Memory B cell (primary cell): Measurements from ENCODE around the gene AKNA.

ENCODE experiments used
- ATAC-seq: fragments of 150-1000 bp; cut with Tn5 transposase; 2 replicates; pipeline ENCODE4 v1.10.0; 2021; ENCODE audit warnings: low read depth, mild to moderate bottlenecking, moderate library complexity
- DNase-seq, 2 donors: peaks; one replicate each; pipeline ENCODE4 v3.0.0; 2022; ENCODE audit warnings: low spot score in 2 of 2
- H3K27ac Mint-ChIP-seq: one replicate; pipeline ENCODE4 v1.8.0; 2022; ENCODE audit warnings: mild to moderate bottlenecking, moderate library complexity, mixed read lengths
- H3K27me3 Mint-ChIP-seq: one replicate; pipeline ENCODE4 v1.8.0; 2022; ENCODE audit warnings: mixed read lengths
- H3K36me3 Mint-ChIP-seq: one replicate; pipeline ENCODE4 v1.8.0; 2022; ENCODE audit warnings: mild to moderate bottlenecking, mixed read lengths
- H3K4me1 Mint-ChIP-seq: one replicate; pipeline ENCODE4 v1.8.0; 2022; ENCODE audit warnings: mixed read lengths
- H3K4me3 Mint-ChIP-seq: one replicate; pipeline ENCODE4 v1.8.0; 2022; ENCODE audit warnings: mild to moderate bottlenecking, moderate library complexity, mixed read lengths
- H3K9me3 Mint-ChIP-seq: one replicate; pipeline ENCODE4 v1.8.0; 2022; ENCODE audit warnings: mixed read lengths

The AKNA gene

DNA sequence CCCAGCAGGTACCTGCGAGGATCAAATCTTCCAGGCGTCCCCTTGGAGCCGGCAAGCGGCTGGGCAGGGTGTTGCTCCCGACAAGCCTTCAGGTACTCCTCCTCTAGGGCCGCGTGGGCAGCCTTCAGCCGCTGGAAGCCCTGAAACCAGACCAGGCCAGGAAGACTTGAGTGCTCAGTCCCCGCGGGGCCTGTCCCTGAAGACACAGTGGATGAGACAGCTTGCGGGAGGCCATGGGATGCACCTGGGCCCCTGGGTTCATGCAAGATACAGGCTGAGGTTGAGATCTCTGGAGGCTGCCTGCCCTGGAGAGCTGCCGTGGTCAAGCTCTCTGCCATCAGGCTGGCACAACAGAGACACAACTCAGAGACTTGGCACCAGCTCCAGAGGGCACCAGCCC, 25.4 kb downstream of the AKNA start:
- DNase-seq (no peak), ATAC-seq (no peak)
- Mint-ChIP-seq H3K27me3 (no peaks in the 10 kb centered on the region), H3K4me1 (peaks cover 41% of the 10 kb centered on the region), H3K36me3 (peaks cover 51% of the 10 kb centered on the region), H3K4me3 (no peak overlapping the region), H3K9me3 (no peaks in the 10 kb centered on the region), H3K27ac (peak overlapping the region; percentile 90)

DNA sequence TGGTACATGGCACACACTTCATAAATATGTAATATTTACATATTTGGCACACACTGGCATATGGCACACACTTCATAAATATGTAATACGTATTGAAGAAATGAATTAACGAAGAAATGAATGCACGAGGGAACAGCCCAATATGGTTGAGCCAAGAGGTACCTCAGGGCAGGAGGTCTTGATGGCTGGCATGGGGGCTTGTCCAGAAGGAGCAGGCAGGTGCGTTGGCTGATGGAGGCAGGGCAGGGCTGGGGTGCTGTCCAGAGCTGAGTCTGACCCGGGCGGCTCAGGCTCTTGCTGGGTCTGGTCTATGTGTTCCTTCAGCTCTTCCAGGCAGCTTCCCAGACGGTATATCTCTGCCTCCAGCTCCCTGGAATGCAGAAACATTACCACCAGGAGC, 26.2 kb downstream of the AKNA start:
- H3K4me1 Mint-ChIP-seq, result peaks cover 35% of the 10 kb centered on the region

DNA sequence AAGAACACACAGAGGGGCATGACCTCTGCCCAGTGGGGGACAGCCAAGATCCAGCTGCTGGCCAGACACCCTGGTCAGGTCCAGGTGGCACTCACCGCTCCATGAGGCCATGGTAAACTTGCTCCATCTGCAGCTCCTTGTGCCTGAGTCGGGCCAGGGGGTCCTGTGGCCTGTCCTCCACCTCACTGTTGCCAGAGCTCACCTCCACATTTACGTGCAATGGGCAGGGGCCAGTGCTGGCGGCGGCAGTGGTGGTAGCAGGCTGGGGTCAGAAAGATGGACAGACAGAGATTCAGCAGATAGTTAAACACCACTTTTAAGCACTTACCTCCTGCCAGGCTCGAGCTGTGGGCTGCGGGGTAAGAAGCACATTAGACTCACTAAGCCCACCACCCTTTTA, 28.0 kb downstream of the AKNA start:
- Mint-ChIP-seq H3K4me1 (peaks cover 29% of the 10 kb centered on the region), H3K27me3 (no peaks in the 10 kb centered on the region), H3K27ac (peak overlapping the region; percentile 90), H3K9me3 (no peaks in the 10 kb centered on the region), H3K36me3 (peaks cover 54% of the 10 kb centered on the region), H3K4me3 (no peak overlapping the region)
- ATAC-seq (no peak), DNase-seq (no peak)

More for the DNA sequence above, 26.2 kb downstream of the AKNA start:
- peak overlapping the region; percentile 90 for H3K27ac Mint-ChIP-seq
- ATAC-seq (no peak), DNase-seq (no peak)
- no peaks in the 10 kb centered on the region for H3K27me3 Mint-ChIP-seq
- no peaks in the 10 kb centered on the region for H3K9me3 Mint-ChIP-seq
- peaks cover 57% of the 10 kb centered on the region for H3K36me3 Mint-ChIP-seq
- no peak overlapping the region for H3K4me3 Mint-ChIP-seq

DNA sequence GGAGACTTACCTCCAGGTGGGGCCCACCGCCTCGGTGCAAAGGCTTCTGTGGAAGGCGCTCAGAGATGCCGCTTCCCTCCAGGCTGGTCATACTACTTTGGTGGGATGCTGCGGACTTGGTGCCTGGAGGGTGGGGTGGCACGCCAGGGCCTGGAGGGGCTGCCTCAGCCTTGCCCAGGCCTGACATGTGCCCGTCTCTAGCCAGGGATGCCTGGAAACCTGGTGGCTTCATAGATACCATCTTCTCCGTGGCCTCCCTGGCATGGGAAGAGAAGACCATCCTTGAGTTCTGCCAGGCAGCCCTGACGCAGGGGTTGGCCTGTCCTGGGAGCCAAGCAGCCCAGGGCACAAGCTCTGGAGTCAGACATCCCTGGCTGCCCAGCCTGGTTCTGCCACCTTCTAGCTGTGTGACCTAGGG, 29.9 kb downstream of the AKNA start:
- Mint-ChIP-seq H3K9me3 (no peaks in the 10 kb centered on the region), H3K4me1 (peaks cover 13% of the 10 kb centered on the region), H3K36me3 (peaks cover 38% of the 10 kb centered on the region), H3K27me3 (no peaks in the 10 kb centered on the region), H3K4me3 (no peak overlapping the region), H3K27ac (peak overlapping the region; percentile 17)
- no peak for DNase-seq
- ATAC-seq, result no peak

DNA sequence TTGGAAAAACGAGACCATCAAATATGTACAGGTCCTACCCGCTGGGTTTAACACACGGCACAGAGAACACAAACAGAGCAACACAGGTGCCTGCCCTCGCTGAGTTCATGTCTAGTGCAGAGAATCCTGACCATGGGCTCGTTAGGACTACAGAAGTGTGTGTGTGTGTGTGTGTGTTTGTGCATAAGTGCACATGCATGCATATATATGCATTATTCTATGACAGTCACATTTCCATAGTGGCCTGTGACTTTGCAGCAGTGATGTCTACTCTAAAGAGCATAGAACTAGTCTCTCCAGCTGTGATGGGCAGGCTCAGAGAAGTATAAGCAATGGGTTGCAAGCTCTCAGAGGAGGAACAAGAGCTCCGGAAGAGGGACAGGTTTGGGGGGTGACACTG, 30.4 kb downstream of the AKNA start:
- DNase-seq (no peak), ATAC-seq (no peak)
- H3K36me3 Mint-ChIP-seq, result peaks cover 39% of the 10 kb centered on the region
- H3K27ac Mint-ChIP-seq, result peak overlapping the region; percentile 89
- H3K9me3 Mint-ChIP-seq, result no peaks in the 10 kb centered on the region
- H3K4me1 Mint-ChIP-seq, result peaks cover 13% of the 10 kb centered on the region
- H3K27me3 Mint-ChIP-seq, result no peaks in the 10 kb centered on the region
- H3K4me3 Mint-ChIP-seq, result no peak overlapping the region

DNA sequence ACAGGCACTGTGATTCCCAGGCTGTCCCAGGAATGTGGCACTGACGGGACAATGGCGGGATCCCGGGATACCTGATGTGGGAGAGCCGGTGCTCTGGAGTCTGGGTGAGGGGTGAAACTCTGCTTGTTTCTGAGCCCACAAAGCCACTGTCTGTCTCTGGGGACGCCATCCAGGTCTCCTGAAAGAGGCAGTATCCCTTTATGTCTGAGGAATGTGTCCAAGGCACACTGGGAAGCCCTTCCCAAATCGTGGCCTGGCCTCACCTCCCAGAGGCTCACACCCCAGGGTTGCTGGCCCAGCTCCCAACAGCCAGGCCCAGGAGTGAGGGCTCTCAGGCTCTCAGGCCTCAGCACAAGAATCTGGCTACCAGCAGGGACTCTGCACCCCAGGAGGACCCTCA, 31.0 kb downstream of the AKNA start:
- no peaks in the 10 kb centered on the region for H3K9me3 Mint-ChIP-seq
- no peaks in the 10 kb centered on the region for H3K27me3 Mint-ChIP-seq
- peaks cover 40% of the 10 kb centered on the region for H3K36me3 Mint-ChIP-seq
- DNase-seq (no peak), ATAC-seq (no peak)
- H3K4me1 Mint-ChIP-seq, result peaks cover 15% of the 10 kb centered on the region
- no peak overlapping the region for H3K4me3 Mint-ChIP-seq
- peak overlapping the region; percentile 85 for H3K27ac Mint-ChIP-seq

DNA sequence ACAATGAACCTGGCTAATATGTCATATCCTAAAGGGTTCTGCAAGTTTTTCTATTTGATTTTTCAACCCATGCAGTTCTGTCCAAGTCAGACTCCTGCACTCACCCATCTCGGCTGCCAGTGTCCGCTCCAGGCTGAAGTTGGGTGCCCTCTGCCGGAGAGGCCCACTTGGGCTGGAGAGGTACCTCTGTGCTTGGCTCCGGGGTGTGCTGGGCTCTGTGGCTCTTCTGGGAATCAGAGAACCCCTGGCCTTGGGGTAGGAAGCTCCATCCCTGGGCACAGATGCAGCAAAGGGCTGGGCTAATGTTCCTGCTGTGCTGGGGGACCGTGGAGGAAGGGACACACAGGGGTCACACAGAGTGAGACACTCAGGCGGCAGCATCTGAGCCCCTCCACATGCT, 32.0 kb downstream of the AKNA start:
- ATAC-seq (no peak), DNase-seq (no peak)
- Mint-ChIP-seq H3K9me3 (no peaks in the 10 kb centered on the region), H3K27me3 (no peaks in the 10 kb centered on the region), H3K27ac (no peak overlapping the region), H3K4me1 (peaks cover 15% of the 10 kb centered on the region), H3K36me3 (peaks cover 33% of the 10 kb centered on the region), H3K4me3 (no peak overlapping the region)

DNA sequence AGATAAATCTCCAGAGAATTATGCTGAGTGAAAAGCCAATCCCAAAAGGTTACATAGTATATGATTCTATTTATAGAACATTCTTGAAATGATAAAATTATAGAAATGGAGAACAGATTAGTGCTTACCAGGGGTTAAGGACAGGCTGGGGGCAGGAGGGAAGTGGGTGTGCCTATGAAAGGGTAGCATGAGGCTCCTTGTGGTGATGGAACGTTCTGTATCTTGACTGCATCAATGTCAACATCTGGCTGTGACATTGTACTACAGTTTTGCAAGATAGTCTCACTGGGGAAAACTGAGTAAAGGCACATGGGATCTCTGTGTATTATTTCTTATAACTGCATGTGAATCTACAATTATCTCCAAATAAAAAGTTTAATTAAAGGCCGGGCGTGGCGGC, 35.9 kb downstream of the AKNA start:
- peaks cover 37% of the 10 kb centered on the region for H3K4me1 Mint-ChIP-seq
- peaks cover 35% of the 10 kb centered on the region for H3K36me3 Mint-ChIP-seq
- H3K27ac Mint-ChIP-seq, result no peak overlapping the region
- ATAC-seq, result no peak
- no peak for DNase-seq
- H3K9me3 Mint-ChIP-seq, result no peaks in the 10 kb centered on the region
- no peaks in the 10 kb centered on the region for H3K27me3 Mint-ChIP-seq
- no peak overlapping the region for H3K4me3 Mint-ChIP-seq

DNA sequence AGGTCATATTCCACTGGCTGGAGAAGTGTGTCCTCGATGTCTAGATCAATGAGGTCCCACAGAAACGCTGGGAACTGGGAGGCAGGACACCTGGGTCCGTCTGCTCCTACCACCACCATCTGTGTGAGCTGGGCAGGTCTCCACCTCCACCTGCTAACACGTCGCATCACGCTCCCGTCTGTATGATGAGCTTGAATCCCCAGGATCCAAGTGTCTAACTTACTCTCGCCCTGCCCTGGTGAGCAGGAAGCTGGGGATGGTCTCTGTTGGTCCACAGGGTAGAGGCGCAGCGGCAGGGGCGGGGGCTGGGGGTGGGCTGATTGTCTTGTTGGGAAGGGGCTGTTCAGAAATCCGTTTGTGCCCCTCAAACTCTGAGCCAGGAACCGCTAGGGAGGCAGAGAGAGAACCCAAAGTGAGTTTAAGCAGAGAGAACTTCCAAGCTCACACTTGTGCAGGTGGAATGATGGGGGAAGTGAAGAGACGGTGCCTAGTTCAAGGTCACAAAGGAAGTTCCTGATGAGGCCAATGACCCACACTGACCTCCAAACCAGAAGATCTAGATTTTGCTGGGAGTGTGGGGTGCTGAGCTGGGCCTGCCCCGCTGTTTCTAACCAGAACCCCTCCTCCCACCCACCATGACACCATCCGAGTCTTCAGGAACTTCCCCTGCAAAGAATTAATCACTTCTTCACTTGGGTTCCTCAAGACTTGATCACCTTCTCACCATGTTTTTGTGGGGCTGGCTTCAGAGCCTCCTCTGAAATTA, 37.0 kb downstream of the AKNA start:
- ATAC-seq, result no peak
- Mint-ChIP-seq H3K4me3 (no peak overlapping the region), H3K27me3 (no peaks in the 10 kb centered on the region), H3K4me1 (peaks cover 33% of the 10 kb centered on the region), H3K27ac (peak overlapping the region; percentile 68), H3K36me3 (peaks cover 34% of the 10 kb centered on the region), H3K9me3 (no peaks in the 10 kb centered on the region)
- no peak for DNase-seq

DNA sequence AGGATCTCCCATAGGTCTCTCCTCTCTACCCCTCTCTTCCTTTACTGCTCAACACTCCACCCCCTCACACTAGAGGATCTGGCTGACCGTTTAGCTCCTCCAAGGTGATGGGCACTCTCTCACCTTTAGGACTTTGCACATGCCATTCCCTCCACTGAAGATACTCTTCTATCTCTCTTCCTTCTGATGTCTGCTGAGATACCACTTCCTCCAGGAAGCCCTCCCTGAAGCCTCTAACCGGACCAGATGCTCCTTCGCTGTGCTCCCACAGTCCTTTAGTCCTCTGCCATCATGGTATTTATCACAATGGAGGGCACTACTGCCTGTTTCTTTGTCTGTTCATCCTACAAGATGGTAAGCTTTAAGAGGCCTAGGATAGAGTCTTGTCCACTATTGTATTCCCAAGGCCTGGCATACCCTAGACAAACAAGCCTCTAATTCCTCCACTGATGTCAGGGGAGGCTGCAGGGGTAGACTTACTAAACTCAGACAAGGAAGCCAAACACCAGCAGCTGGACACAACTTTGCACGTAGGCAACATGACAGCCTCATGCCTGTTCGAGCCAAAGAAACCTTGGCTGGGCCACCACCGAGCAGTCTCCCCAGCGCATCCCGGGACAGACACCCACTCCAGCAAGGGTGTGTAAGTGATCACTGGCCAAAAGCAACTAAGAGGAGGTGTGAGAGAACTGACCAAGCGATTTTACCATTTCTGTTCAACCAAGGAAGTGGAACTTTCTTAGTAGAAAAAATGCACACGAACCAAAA, 37.9 kb downstream of the AKNA start:
- DNase-seq (no peak), ATAC-seq (no peak)
- H3K27ac Mint-ChIP-seq, result peak overlapping the region; percentile 68
- peak overlapping the region; percentile 48 for H3K4me3 Mint-ChIP-seq
- no peaks in the 10 kb centered on the region for H3K9me3 Mint-ChIP-seq
- H3K27me3 Mint-ChIP-seq, result no peaks in the 10 kb centered on the region
- peaks cover 33% of the 10 kb centered on the region for H3K4me1 Mint-ChIP-seq
- H3K36me3 Mint-ChIP-seq, result peaks cover 36% of the 10 kb centered on the region

DNA sequence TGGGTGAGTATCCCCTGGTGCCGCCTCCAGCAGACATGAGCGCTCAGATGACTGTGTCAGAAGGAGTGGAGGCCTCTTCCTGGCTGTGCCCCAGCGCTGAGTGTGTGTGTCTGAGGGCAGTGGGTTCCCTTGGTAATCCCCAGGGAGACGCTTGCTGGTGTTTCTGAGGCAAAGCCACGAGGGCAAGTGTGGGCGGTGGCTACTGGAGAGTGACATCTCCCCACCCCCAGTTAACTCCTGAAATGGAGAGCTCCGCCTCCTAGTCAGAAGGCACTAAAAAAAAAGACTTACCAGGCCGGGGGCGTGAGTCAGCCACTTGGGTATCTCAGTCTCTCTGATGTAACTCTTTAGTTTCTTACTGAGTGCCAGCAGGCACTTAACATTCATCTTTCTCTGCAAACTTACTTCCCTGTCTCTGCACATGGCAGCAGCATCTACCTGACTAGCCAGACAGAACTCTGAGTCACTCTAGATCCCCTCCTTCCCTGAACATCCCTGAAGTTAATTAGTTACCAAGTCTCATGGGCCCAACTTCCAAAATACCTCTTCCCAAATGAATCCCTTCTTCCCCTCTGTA, 38.8 kb downstream of the AKNA start:
- ATAC-seq, result peak; percentile 95
- H3K27ac Mint-ChIP-seq, result peak overlapping the region; percentile 68
- peaks cover 38% of the 10 kb centered on the region for H3K4me1 Mint-ChIP-seq
- peaks cover 44% of the 10 kb centered on the region for H3K36me3 Mint-ChIP-seq
- no peaks in the 10 kb centered on the region for H3K9me3 Mint-ChIP-seq
- no peaks in the 10 kb centered on the region for H3K27me3 Mint-ChIP-seq
- DNase-seq, result peak; percentile 61 to 80
- peak overlapping the region; percentile 48 for H3K4me3 Mint-ChIP-seq

DNA sequence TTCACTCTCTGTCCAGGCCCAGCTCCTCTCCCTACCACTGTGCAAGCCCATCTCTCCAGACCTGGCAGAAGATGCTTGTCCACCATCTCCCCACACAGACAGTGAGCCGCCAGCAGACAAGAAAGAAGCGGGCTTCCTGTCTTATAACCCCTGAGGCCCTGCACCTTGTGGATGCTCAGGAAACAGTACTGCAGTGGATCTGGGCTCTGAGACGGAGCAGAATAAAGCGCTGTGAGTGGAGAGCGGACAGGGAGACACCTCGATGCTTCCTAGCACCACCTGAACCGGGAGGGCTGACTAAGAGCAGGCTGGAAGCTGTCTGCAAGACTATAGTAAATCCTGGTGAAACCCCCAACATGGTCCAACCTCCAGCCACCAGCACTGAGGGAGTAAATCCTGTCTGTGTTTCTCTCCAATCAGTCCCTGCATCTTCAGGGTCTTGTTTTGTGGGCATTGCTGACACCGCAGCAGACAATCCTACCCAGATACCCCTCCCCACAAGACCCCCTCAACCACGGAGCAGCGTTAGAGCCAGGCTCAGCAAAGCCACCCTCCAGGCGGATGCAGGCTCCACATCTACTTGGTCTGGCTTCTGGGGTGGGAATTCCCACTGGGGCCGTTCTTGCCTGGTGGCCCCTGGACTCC, 39.4 kb downstream of the AKNA start:
- DNase-seq (no peak), ATAC-seq (no peak)
- Mint-ChIP-seq H3K27ac (peak overlapping the region; percentile 68), H3K4me1 (peaks cover 41% of the 10 kb centered on the region), H3K4me3 (peak overlapping the region; percentile 48), H3K9me3 (no peaks in the 10 kb centered on the region), H3K27me3 (no peaks in the 10 kb centered on the region), H3K36me3 (peaks cover 47% of the 10 kb centered on the region)

DNA sequence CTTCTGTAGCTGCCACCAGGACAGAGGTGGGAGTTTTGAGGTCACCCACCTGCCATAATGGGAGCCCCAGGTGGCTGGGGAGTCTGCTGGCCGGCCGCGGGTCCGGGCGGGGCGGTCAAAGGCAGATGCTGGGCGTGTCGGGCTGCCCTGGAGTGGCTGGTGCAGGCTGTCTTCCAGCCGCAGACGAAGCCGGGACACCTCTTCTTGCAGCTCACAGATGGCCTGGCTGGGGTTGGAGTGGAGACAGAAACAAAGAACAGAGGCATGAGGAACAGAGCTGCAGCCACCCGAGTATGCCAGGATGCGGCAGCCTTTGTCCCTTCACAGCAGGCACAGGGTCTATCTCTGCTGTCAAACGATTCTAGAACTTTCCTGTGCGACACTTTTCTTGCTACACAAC, 40.1 kb downstream of the AKNA start:
- Mint-ChIP-seq H3K4me1 (peaks cover 41% of the 10 kb centered on the region), H3K36me3 (peaks cover 51% of the 10 kb centered on the region), H3K9me3 (no peaks in the 10 kb centered on the region), H3K27ac (peak overlapping the region; percentile 68), H3K4me3 (no peak overlapping the region), H3K27me3 (no peaks in the 10 kb centered on the region)
- ATAC-seq, result no peak
- DNase-seq, result no peak

DNA sequence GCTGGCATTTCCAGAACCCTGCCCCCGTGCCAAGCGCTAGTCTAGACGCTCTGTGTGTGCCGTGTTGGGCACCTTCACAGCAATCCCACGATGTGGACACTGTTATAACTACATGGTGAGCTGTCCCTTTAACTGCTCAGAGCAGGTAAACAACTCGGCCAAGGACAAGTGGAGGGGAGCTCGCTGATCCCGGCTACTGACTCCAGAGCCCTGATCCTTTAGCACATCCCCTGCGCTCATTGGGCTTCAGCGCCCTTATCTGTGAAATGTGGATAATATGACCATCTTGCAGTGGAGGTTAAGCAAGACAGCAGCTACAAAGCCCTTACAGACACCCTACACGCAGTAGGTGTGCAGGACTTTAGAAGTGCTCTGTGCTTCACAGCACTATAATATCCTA, 41.6 kb downstream of the AKNA start:
- peak overlapping the region; percentile 45 for H3K27ac Mint-ChIP-seq
- no peak for DNase-seq
- no peak overlapping the region for H3K4me3 Mint-ChIP-seq
- H3K4me1 Mint-ChIP-seq, result peaks cover 43% of the 10 kb centered on the region
- ATAC-seq, result no peak
- no peaks in the 10 kb centered on the region for H3K9me3 Mint-ChIP-seq
- H3K27me3 Mint-ChIP-seq, result no peaks in the 10 kb centered on the region
- peaks cover 54% of the 10 kb centered on the region for H3K36me3 Mint-ChIP-seq
